ENCODE measurements around the gene FKBP1A. TPM values are rescaled to one million over a fixed set of nuclear protein-coding genes. Genes with fewer than 3 reads are reported as not detected.

Gene FKBP1A
- total RNA-seq (84.3 TPM), polyA plus RNA-seq (10 to 100 TPM; 49.1 to 72.4 (median 59.4) TPM)

GRCh38 chr20:1392693-1393506 lies at the start of gene FKBP1A:
FKBP1A (minus strand) TSS chr20:1393054; CDS start chr20:1392998, 56 bp downstream.
- Histone ChIP-seq H3K4me1 (ENCODE audit: control insufficient read depth, insufficient read depth, low read length, poor library complexity, severe bottlenecking) (peaks cover 53% of the 10 kb centered on the region), H3K4me3 (ENCODE audit: low read depth, low read length) (peak within 1 kb of the TSS; percentile 88), H3K9me3 (ENCODE audit: control insufficient read depth in 2 of 2, low read length in 2 of 2) (no peaks in the 10 kb centered on the region), H3K27ac (ENCODE audit: insufficient read depth, low read length, poor library complexity, severe bottlenecking) (peak within 1 kb of the TSS; percentile 74), H3K27me3 (ENCODE audit: control insufficient read depth, insufficient read depth, low read length) (peaks cover 13% of the 10 kb centered on the region), H3K36me3 (ENCODE audit: control insufficient read depth, insufficient read depth, low read length) (no peaks in the 10 kb centered on the region)
- H3K36me3 Mint-ChIP-seq = no peaks in the 10 kb centered on the region
- H3K27me3 Mint-ChIP-seq = peaks cover 13% of the 10 kb centered on the region
- peak within 1 kb of the TSS; percentile 95 to 98 (median 95) for H3K27ac Mint-ChIP-seq
- H3K4me1 Mint-ChIP-seq = peaks cover 8 to 69% (median 48%) of the 10 kb centered on the region in 4 donors
- peak within 1 kb of the TSS; percentile 87 to 97 (median 94) for H3K4me3 Mint-ChIP-seq
- ATAC-seq (ENCODE audit: low read depth in 2 of 2) (peak; percentile 89 to 93), DNase-seq (peak; percentile 89 to 96 (median 90))
- H3K9me3 Mint-ChIP-seq = peaks cover 0 to 2% (median 0%) of the 10 kb centered on the region in 7 donors

GRCh38 chr20:1442304-1442703 lies 49.5 kb upstream of the FKBP1A start:
- no peaks in the 10 kb centered on the region for H3K9me3 ChIP-seq (ENCODE audit: control insufficient read depth in 2 of 2, low read length in 2 of 2)
- H3K4me1 Mint-ChIP-seq = peaks cover 0 to 7% (median 5%) of the 10 kb centered on the region in 4 donors
- peaks cover 52% of the 10 kb centered on the region for H3K36me3 Mint-ChIP-seq
- DNase-seq (no peak), ATAC-seq (ENCODE audit: low read depth in 2 of 2) (no peak)
- H3K4me3 ChIP-seq (ENCODE audit: low read depth, low read length) = no peak overlapping the region
- no peak overlapping the region for H3K27ac ChIP-seq (ENCODE audit: insufficient read depth, low read length, poor library complexity, severe bottlenecking)
- H3K4me1 ChIP-seq (ENCODE audit: control insufficient read depth, insufficient read depth, low read length, poor library complexity, severe bottlenecking) = no peaks in the 10 kb centered on the region
- no peaks in the 10 kb centered on the region for H3K27me3 ChIP-seq (ENCODE audit: control insufficient read depth, insufficient read depth, low read length)
- H3K4me3 Mint-ChIP-seq = no peak overlapping the region
- peaks cover 59% of the 10 kb centered on the region for H3K36me3 ChIP-seq (ENCODE audit: control insufficient read depth, insufficient read depth, low read length)
- H3K27ac Mint-ChIP-seq = no peak overlapping the region
- H3K9me3 Mint-ChIP-seq = no peaks in the 10 kb centered on the region
- H3K27me3 Mint-ChIP-seq = no peaks in the 10 kb centered on the region

GRCh38 chr20:1441133-1441532 lies 48.3 kb upstream of the FKBP1A start:
- H3K36me3 Mint-ChIP-seq = peaks cover 42% of the 10 kb centered on the region

GRCh38 chr20:1440024-1440423 lies 47.2 kb upstream of the FKBP1A start:
- Histone ChIP-seq H3K27me3 (ENCODE audit: control insufficient read depth, insufficient read depth, low read length) (no peaks in the 10 kb centered on the region), H3K4me1 (ENCODE audit: control insufficient read depth, insufficient read depth, low read length, poor library complexity, severe bottlenecking) (peaks cover 5% of the 10 kb centered on the region), H3K27ac (ENCODE audit: insufficient read depth, low read length, poor library complexity, severe bottlenecking) (no peak overlapping the region), H3K36me3 (ENCODE audit: control insufficient read depth, insufficient read depth, low read length) (peaks cover 39% of the 10 kb centered on the region), H3K4me3 (ENCODE audit: low read depth, low read length) (no peak overlapping the region), H3K9me3 (ENCODE audit: control insufficient read depth in 2 of 2, low read length in 2 of 2) (no peaks in the 10 kb centered on the region)
- no peak overlapping the region for H3K4me3 Mint-ChIP-seq
- no peak for ATAC-seq (ENCODE audit: low read depth in 2 of 2)
- H3K27me3 Mint-ChIP-seq = no peaks in the 10 kb centered on the region
- peaks cover 7 to 20% (median 16%) of the 10 kb centered on the region in 4 donors for H3K4me1 Mint-ChIP-seq
- peaks cover 36% of the 10 kb centered on the region for H3K36me3 Mint-ChIP-seq
- peak overlapping the region in 2 of 3 donors; percentile 11 to 39 for H3K27ac Mint-ChIP-seq
- no peaks in the 10 kb centered on the region for H3K9me3 Mint-ChIP-seq
- DNase-seq = peak in 1 of 3 donors; percentile 39

More at GRCh38 chr20:1441133-1441532, 48.3 kb upstream of the FKBP1A start:
- H3K27me3 Mint-ChIP-seq = no peaks in the 10 kb centered on the region
- Histone ChIP-seq H3K4me1 (ENCODE audit: control insufficient read depth, insufficient read depth, low read length, poor library complexity, severe bottlenecking) (no peaks in the 10 kb centered on the region), H3K36me3 (ENCODE audit: control insufficient read depth, insufficient read depth, low read length) (peaks cover 51% of the 10 kb centered on the region), H3K9me3 (ENCODE audit: control insufficient read depth in 2 of 2, low read length in 2 of 2) (no peaks in the 10 kb centered on the region), H3K4me3 (ENCODE audit: low read depth, low read length) (no peak overlapping the region), H3K27ac (ENCODE audit: insufficient read depth, low read length, poor library complexity, severe bottlenecking) (no peak overlapping the region), H3K27me3 (ENCODE audit: control insufficient read depth, insufficient read depth, low read length) (no peaks in the 10 kb centered on the region)
- peaks cover 0 to 10% (median 9%) of the 10 kb centered on the region in 4 donors for H3K4me1 Mint-ChIP-seq
- ATAC-seq (ENCODE audit: low read depth in 2 of 2) (no peak), DNase-seq (no peak)
- no peaks in the 10 kb centered on the region for H3K9me3 Mint-ChIP-seq
- H3K27ac Mint-ChIP-seq = peak overlapping the region in 1 of 3 donors; percentile 14
- no peak overlapping the region for H3K4me3 Mint-ChIP-seq

- H3K36me3 Mint-ChIP-seq = peaks cover 22% of the 10 kb centered on the region
- H3K9me3 Mint-ChIP-seq = no peaks in the 10 kb centered on the region
- H3K9me3 ChIP-seq (ENCODE audit: control insufficient read depth in 2 of 2, low read length in 2 of 2) = no peaks in the 10 kb centered on the region
- no peaks in the 10 kb centered on the region for H3K27me3 ChIP-seq (ENCODE audit: control insufficient read depth, insufficient read depth, low read length)
- H3K27me3 Mint-ChIP-seq = no peaks in the 10 kb centered on the region
- H3K4me3 ChIP-seq (ENCODE audit: low read depth, low read length) = no peak overlapping the region
- no peak overlapping the region for H3K4me3 Mint-ChIP-seq
- peaks cover 14% of the 10 kb centered on the region for H3K4me1 ChIP-seq (ENCODE audit: control insufficient read depth, insufficient read depth, low read length, poor library complexity, severe bottlenecking)
- ATAC-seq (ENCODE audit: low read depth in 2 of 2) = no peak
- H3K36me3 ChIP-seq (ENCODE audit: control insufficient read depth, insufficient read depth, low read length) = peaks cover 23% of the 10 kb centered on the region
- no peak overlapping the region for H3K27ac ChIP-seq (ENCODE audit: insufficient read depth, low read length, poor library complexity, severe bottlenecking)
- peaks cover 13 to 30% (median 24%) of the 10 kb centered on the region in 4 donors for H3K4me1 Mint-ChIP-seq
- H3K27ac Mint-ChIP-seq = no peak overlapping the region
- DNase-seq = no peak
Observed at GRCh38 chr20:1438361-1438760, 45.5 kb upstream of the FKBP1A start.

GRCh38 chr20:1437235-1437904 lies 44.5 kb upstream of the FKBP1A start:
- ATAC-seq (ENCODE audit: low read depth in 2 of 2) (peak; percentile 51 to 58), DNase-seq (peak; percentile 63 to 88 (median 74))
- peaks cover 14% of the 10 kb centered on the region for H3K4me1 ChIP-seq (ENCODE audit: control insufficient read depth, insufficient read depth, low read length, poor library complexity, severe bottlenecking)
- H3K27ac ChIP-seq (ENCODE audit: insufficient read depth, low read length, poor library complexity, severe bottlenecking) = no peak overlapping the region
- Mint-ChIP-seq H3K27ac (peak overlapping the region in 1 of 3 donors; percentile 62), H3K9me3 (no peaks in the 10 kb centered on the region), H3K4me3 (peak overlapping the region in 2 of 4 donors; percentile 34 to 38), H3K27me3 (no peaks in the 10 kb centered on the region), H3K4me1 (peaks cover 13 to 30% (median 26%) of the 10 kb centered on the region in 4 donors), H3K36me3 (peaks cover 12% of the 10 kb centered on the region)
- H3K4me3 ChIP-seq (ENCODE audit: low read depth, low read length) = no peak overlapping the region
- H3K36me3 ChIP-seq (ENCODE audit: control insufficient read depth, insufficient read depth, low read length) = peaks cover 13% of the 10 kb centered on the region
- H3K27me3 ChIP-seq (ENCODE audit: control insufficient read depth, insufficient read depth, low read length) = no peaks in the 10 kb centered on the region
- no peaks in the 10 kb centered on the region for H3K9me3 ChIP-seq (ENCODE audit: control insufficient read depth in 2 of 2, low read length in 2 of 2)

GRCh38 chr20:1436263-1436662 lies 43.4 kb upstream of the FKBP1A start:
- no peak overlapping the region for H3K4me3 ChIP-seq (ENCODE audit: low read depth, low read length)
- ATAC-seq (ENCODE audit: low read depth in 2 of 2) (no peak), DNase-seq (no peak)
- H3K9me3 ChIP-seq (ENCODE audit: control insufficient read depth in 2 of 2, low read length in 2 of 2) = no peaks in the 10 kb centered on the region
- H3K27ac ChIP-seq (ENCODE audit: insufficient read depth, low read length, poor library complexity, severe bottlenecking) = no peak overlapping the region
- H3K27ac Mint-ChIP-seq = no peak overlapping the region
- H3K4me1 Mint-ChIP-seq = peaks cover 13 to 30% (median 24%) of the 10 kb centered on the region in 4 donors
- H3K4me1 ChIP-seq (ENCODE audit: control insufficient read depth, insufficient read depth, low read length, poor library complexity, severe bottlenecking) = peaks cover 14% of the 10 kb centered on the region
- H3K36me3 ChIP-seq (ENCODE audit: control insufficient read depth, insufficient read depth, low read length) = peaks cover 3% of the 10 kb centered on the region
- no peak overlapping the region for H3K4me3 Mint-ChIP-seq
- no peaks in the 10 kb centered on the region for H3K27me3 ChIP-seq (ENCODE audit: control insufficient read depth, insufficient read depth, low read length)
- peaks cover 3% of the 10 kb centered on the region for H3K36me3 Mint-ChIP-seq
- no peaks in the 10 kb centered on the region for H3K27me3 Mint-ChIP-seq
- no peaks in the 10 kb centered on the region for H3K9me3 Mint-ChIP-seq
